Panc1 (cell line): Measurements from ENCODE around the gene RGMA.

ENCODE experiments used
- POLR2AphosphoS5 ChIP-seq: IDR thresholded peaks from 2 replicates; pipeline ENCODE4 v1.6.1; 2012; ENCODE audit warnings: mild to moderate bottlenecking, low read depth, low read length, moderate library complexity
- SIN3A ChIP-seq: IDR thresholded peaks from 2 replicates; pipeline ENCODE4 v1.6.1; 2012; ENCODE audit warnings: low read depth, mild to moderate bottlenecking, low read length, moderate library complexity, borderline replicate concordance; ENCODE audit not compliant: insufficient read depth
- TF ChIP-seq, protein P1 (sequence below): fragments of 450-650 bp; IDR thresholded peaks from 2 replicates; pipeline ENCODE4 v1.5.1; 2017; ENCODE audit warnings: mild to moderate bottlenecking

DNA sequence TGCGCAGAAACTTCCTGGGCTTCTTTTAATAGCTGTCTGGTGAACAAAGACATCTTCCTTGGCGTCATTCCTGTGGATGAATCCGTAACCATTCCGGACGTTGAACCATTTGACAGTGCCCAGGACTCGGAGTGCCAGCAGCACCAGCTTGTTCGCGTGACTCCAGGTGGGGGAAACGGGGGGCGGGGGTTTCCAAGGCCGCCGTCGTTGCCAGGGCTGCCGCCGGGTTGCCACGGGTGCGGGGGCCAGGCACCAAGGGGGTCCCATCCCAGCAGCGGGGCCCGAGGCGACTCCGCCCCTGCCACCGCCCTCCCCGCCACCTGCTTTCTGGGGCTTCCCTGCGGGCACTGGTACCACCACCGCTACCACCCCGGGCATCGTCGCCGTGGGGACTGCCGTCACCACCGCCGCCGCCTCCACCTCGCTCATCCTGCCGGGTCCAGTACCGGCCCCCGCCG, 22.8 kb downstream of the RGMA start:
- TF ChIP-seq, protein P1, sequence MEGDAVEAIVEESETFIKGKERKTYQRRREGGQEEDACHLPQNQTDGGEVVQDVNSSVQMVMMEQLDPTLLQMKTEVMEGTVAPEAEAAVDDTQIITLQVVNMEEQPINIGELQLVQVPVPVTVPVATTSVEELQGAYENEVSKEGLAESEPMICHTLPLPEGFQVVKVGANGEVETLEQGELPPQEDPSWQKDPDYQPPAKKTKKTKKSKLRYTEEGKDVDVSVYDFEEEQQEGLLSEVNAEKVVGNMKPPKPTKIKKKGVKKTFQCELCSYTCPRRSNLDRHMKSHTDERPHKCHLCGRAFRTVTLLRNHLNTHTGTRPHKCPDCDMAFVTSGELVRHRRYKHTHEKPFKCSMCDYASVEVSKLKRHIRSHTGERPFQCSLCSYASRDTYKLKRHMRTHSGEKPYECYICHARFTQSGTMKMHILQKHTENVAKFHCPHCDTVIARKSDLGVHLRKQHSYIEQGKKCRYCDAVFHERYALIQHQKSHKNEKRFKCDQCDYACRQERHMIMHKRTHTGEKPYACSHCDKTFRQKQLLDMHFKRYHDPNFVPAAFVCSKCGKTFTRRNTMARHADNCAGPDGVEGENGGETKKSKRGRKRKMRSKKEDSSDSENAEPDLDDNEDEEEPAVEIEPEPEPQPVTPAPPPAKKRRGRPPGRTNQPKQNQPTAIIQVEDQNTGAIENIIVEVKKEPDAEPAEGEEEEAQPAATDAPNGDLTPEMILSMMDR = no peak
- no peak for TF ChIP-seq POLR2AphosphoS5
- TF ChIP-seq SIN3A = no peak
